OCI-LY3 (cell line): Measurements from ENCODE around the gene ZNF710.

ENCODE experiments used
- CTCF ChIP-seq: fragments of 200-600, 300-600 bp; sonication (generic); IDR thresholded peaks from 2 replicates; pipeline ENCODE4 v1.5.1; 2014; ENCODE audit warnings: antibody characterized with exemption, low read length, low read depth
- EZH2phosphoT487 ChIP-seq: fragments of 200-600 bp; shearing (Covaris generic); IDR thresholded peaks from 2 replicates; pipeline ENCODE4 v1.6.1; 2018; ENCODE audit warnings: antibody characterized with exemption, mixed run types, low read depth

- no peak for TF ChIP-seq CTCF
- no peak for TF ChIP-seq EZH2phosphoT487
These were observed 72.9 kb downstream of the ZNF710 start for GRCh38 chr15:90074023-90074422.
